ENCODE results near the gene C9orf85.

- TF ChIP-seq CTCF (IDR thresholded peaks at IDR 0.05) (no peak), ATF3 (CRISPR knock-in tag; conservative IDR thresholded peaks at IDR 0.05) (no peak), MAX (CRISPR knock-in tag; IDR thresholded peaks at IDR 0.05) (no peak), HMGXB4 (CRISPR knock-in tag; IDR thresholded peaks at IDR 0.05) (no peak), CREM (CRISPR knock-in tag; IDR thresholded peaks at IDR 0.05) (no peak), ELF4 (CRISPR knock-in tag; IDR thresholded peaks at IDR 0.05; ENCODE audit: low read depth) (no peak), ZBTB21 (CRISPR knock-in tag; IDR thresholded peaks at IDR 0.05; ENCODE audit: borderline replicate concordance) (no peak)
Measured at GRCh38 chr9:71929791-71930440, 18.5 kb downstream of the C9orf85 start.

Data from WTC11 (cell line).